CD4-positive, alpha-beta T cell (primary cell): Measurements from ENCODE around the gene S100A2. TPM values are rescaled to one million over a fixed set of nuclear protein-coding genes. Genes with fewer than 3 reads are reported as not detected.

ENCODE experiments used
- ATAC-seq: fragments of 200-7000 bp; cut with Tn5 transposase; one replicate; pipeline ENCODE4 v1.10.0; 2022; ENCODE audit warnings: mild to moderate bottlenecking; ENCODE audit not compliant: poor library complexity
- CTCF ChIA-PET: fragments of 350-600 bp; sonication (Branson Sonifier 250); formaldehyde crosslinking; loops from one replicate; lab custom pipeline; 2021; ENCODE audit warnings: antibody characterized with exemption, inconsistent platforms; lab: Charles Lee
- POLR2A ChIA-PET: fragments of 350-600 bp; sonication (Branson Sonifier 250); formaldehyde crosslinking; loops from one replicate; lab custom pipeline; 2021; ENCODE audit warnings: antibody characterized with exemption, inconsistent platforms; lab: Charles Lee
- DNase-seq, 14 experiments: peaks; one replicate each; pipeline ENCODE4 v3.0.0-alpha.2; 2013 to 2020; ENCODE audit warnings: mixed read lengths in 2 of 14
- H3K27ac ChIP-seq, 2 donors: one replicate each; pipeline versions ENCODE4 v1.5.1 to v1.7.0; 2013; ENCODE audit warnings: low read length in 2 of 2, low read depth in 1 of 2, mild to moderate bottlenecking in 1 of 2
- H3K27me3 ChIP-seq, 2 experiments: 1 replicate in 1 of 2; 2 replicates in 1 of 2; pipeline versions ENCODE4 v1.6.1 to v1.7.0; 2013; ENCODE audit warnings: low read length in 2 of 2, control low read depth in 1 of 2, mild to moderate bottlenecking in 1 of 2, moderate library complexity in 1 of 2; ENCODE audit not compliant: insufficient read depth in 2 of 2, control insufficient read depth in 1 of 2
- H3K36me3 ChIP-seq: one replicate; pipeline ENCODE4 v1.6.1; 2013; ENCODE audit warnings: low read length, control low read depth; ENCODE audit not compliant: insufficient read depth
- H3K4me1 ChIP-seq: one replicate; pipeline ENCODE4 v1.6.1; 2013; ENCODE audit warnings: low read length, control low read depth; ENCODE audit not compliant: insufficient read depth
- H3K4me3 ChIP-seq: one replicate; pipeline ENCODE4 v1.5.1; 2013; ENCODE audit warnings: mild to moderate bottlenecking, low read length, moderate library complexity
- H3K9me3 ChIP-seq, 2 experiments: 1 replicate in 1 of 2; 2 replicates in 1 of 2; pipeline versions ENCODE4 v1.6.1 to v1.7.0; 2013; ENCODE audit warnings: low read length in 2 of 2, mild to moderate bottlenecking in 2 of 2, control low read depth in 1 of 2, moderate library complexity in 1 of 2; ENCODE audit not compliant: control insufficient read depth in 1 of 2, insufficient read depth in 1 of 2
- H3K27ac Mint-ChIP-seq: one replicate; pipeline ENCODE4 v1.8.0; 2020; ENCODE audit warnings: mixed read lengths
- H3K27me3 Mint-ChIP-seq: one replicate; pipeline ENCODE4 v1.8.0; 2021; ENCODE audit warnings: mixed read lengths
- H3K36me3 Mint-ChIP-seq: one replicate; pipeline ENCODE4 v1.8.0; 2021; ENCODE audit warnings: low read depth, mixed read lengths
- H3K4me1 Mint-ChIP-seq: one replicate; pipeline ENCODE4 v1.8.0; 2021; ENCODE audit warnings: low read depth, mixed read lengths
- H3K4me3 Mint-ChIP-seq: one replicate; pipeline ENCODE4 v1.8.0; 2020; ENCODE audit warnings: mild to moderate bottlenecking, mixed read lengths
- H3K9me3 Mint-ChIP-seq: one replicate; pipeline ENCODE4 v1.8.0; 2020; ENCODE audit warnings: mixed read lengths
- CTCF ChIP-seq: fragments of 200-600 bp; IDR thresholded peaks from one replicate; pipeline ENCODE4 v1.8.0; 2022; ENCODE audit warnings: antibody characterized with exemption, mild to moderate bottlenecking
- intact Hi-C, 2 experiments: fragments of 100-400 bp; cut with DNase I in 1 of 2; cut with micrococcal nuclease in 1 of 2; formaldehyde crosslinking; loops; one replicate each; pipeline versions ENCODE4 v1.15.1 to v1.9.0; 2023 to 2025; cut with DNase I, micrococcal nuclease
- total RNA-seq, 174 experiments: library from RNA in 2 of 174; stranded (reverse) in 2 of 174; gene quantifications; one replicate each; pipeline ENCODE4 v1.2.3 and lab custom pipeline; 2021 to 2026

The S100A2 gene
- total RNA-seq, 2 experiments from 2014 or later, result not detected

- no peak for TF ChIP-seq CTCF
- Histone ChIP-seq H3K4me1 (no peaks in the 10 kb centered on the region), H3K36me3 (no peaks in the 10 kb centered on the region), H3K9me3 (no peaks in the 10 kb centered on the region), H3K27me3 (no peaks in the 10 kb centered on the region), H3K27ac (no peak overlapping the region), H3K4me3 (no peak overlapping the region)
- no peaks in the 10 kb centered on the region for H3K9me3 Mint-ChIP-seq
- ChIA-PET POLR2A (no interaction called here), CTCF (no interaction called here)
- no peak for ATAC-seq
- H3K27me3 Mint-ChIP-seq, result no peaks in the 10 kb centered on the region
- no peaks in the 10 kb centered on the region for H3K4me1 Mint-ChIP-seq
- H3K4me3 Mint-ChIP-seq, result no peak overlapping the region
- DNase-seq, result no peak
- no peaks in the 10 kb centered on the region for H3K36me3 Mint-ChIP-seq
- intact Hi-C loops, result no loop called here
- H3K27ac Mint-ChIP-seq, result no peak overlapping the region
These were observed 21.7 kb upstream of the S100A2 start for GRCh38 chr1:153587314-153587713.

GRCh38 chr1:153586347-153586746 lies 20.7 kb upstream of the S100A2 start:
- Mint-ChIP-seq H3K4me3 (no peak overlapping the region), H3K27ac (no peak overlapping the region), H3K4me1 (no peaks in the 10 kb centered on the region), H3K27me3 (no peaks in the 10 kb centered on the region), H3K9me3 (no peaks in the 10 kb centered on the region), H3K36me3 (no peaks in the 10 kb centered on the region)
- Histone ChIP-seq H3K27me3 (no peaks in the 10 kb centered on the region), H3K4me1 (no peaks in the 10 kb centered on the region), H3K4me3 (no peak overlapping the region), H3K9me3 (no peaks in the 10 kb centered on the region), H3K36me3 (no peaks in the 10 kb centered on the region), H3K27ac (no peak overlapping the region)
- CTCF ChIA-PET, result no interaction called here
- no peak for ATAC-seq
- DNase-seq, result no peak
- no peak for TF ChIP-seq CTCF
- POLR2A ChIA-PET, result no interaction called here
- intact Hi-C loops, result no loop called here

- H3K4me1 Mint-ChIP-seq, result no peaks in the 10 kb centered on the region
- no peaks in the 10 kb centered on the region for H3K9me3 ChIP-seq
- H3K27ac Mint-ChIP-seq, result no peak overlapping the region
- no peak for DNase-seq
- intact Hi-C loops, result no loop called here
- H3K36me3 ChIP-seq, result no peaks in the 10 kb centered on the region
- H3K4me3 Mint-ChIP-seq, result no peak overlapping the region
- H3K27me3 Mint-ChIP-seq, result no peaks in the 10 kb centered on the region
- no peak for ATAC-seq
- no peaks in the 10 kb centered on the region for H3K27me3 ChIP-seq
- H3K4me3 ChIP-seq, result no peak overlapping the region
- H3K36me3 Mint-ChIP-seq, result no peaks in the 10 kb centered on the region
- ChIA-PET POLR2A (no interaction called here), CTCF (no interaction called here)
- no peaks in the 10 kb centered on the region for H3K9me3 Mint-ChIP-seq
- no peak for TF ChIP-seq CTCF
- no peaks in the 10 kb centered on the region for H3K4me1 ChIP-seq
- H3K27ac ChIP-seq, result no peak overlapping the region
These were observed 19.4 kb upstream of the S100A2 start for GRCh38 chr1:153585006-153585405.
